Stimulated activated CD4-positive, alpha-beta T cell treated with anti-CD3 and anti-CD28 coated beads, Interleukin-4, amount 100 ng/mL, for 4 hours (primary cell): ENCODE results near the gene ADGRG1.
A peak's percentile ranks its signal among the peaks of the same experiment; 100 is the strongest.

Experiments
- DNase-seq, 2 experiments: peaks; one replicate each; pipeline ENCODE4 v3.0.0-alpha.2; 2020

The ADGRG1 gene

GRCh38 chr16:57606147-57606846 is 22.1 kb upstream of the ADGRG1 start:
- no peak for DNase-seq

- no peak for DNase-seq
Measured at GRCh38 chr16:57606847-57607501, 21.5 kb upstream of the ADGRG1 start.

- DNase-seq: no peak
Measured at GRCh38 chr16:57607676-57608461, 20.6 kb upstream of the ADGRG1 start.

GRCh38 chr16:57608462-57609113 is 19.8 kb upstream of the ADGRG1 start:
- no peak for DNase-seq

- DNase-seq: peak; percentile 19 to 56
Measured at GRCh38 chr16:57609541-57610401, 18.7 kb upstream of the ADGRG1 start.

GRCh38 chr16:57610611-57611010 is 17.8 kb upstream of the ADGRG1 start:
- DNase-seq: no peak

- DNase-seq: no peak
Measured at GRCh38 chr16:57611181-57611580, 17.2 kb upstream of the ADGRG1 start.

- DNase-seq: no peak
Measured at GRCh38 chr16:57611706-57612105, 16.7 kb upstream of the ADGRG1 start.

GRCh38 chr16:57612494-57612893 is 15.9 kb upstream of the ADGRG1 start:
- DNase-seq: no peak

GRCh38 chr16:57613514-57613913 is 14.9 kb upstream of the ADGRG1 start:
- no peak for DNase-seq

- no peak for DNase-seq
Measured at GRCh38 chr16:57614536-57614935, 13.9 kb upstream of the ADGRG1 start.

- no peak for DNase-seq
Measured at GRCh38 chr16:57614944-57615343, 13.5 kb upstream of the ADGRG1 start.

- DNase-seq: no peak
Measured at GRCh38 chr16:57615813-57616212, 12.6 kb upstream of the ADGRG1 start.

GRCh38 chr16:57616241-57616640 is 12.2 kb upstream of the ADGRG1 start:
- no peak for DNase-seq

GRCh38 chr16:57616876-57617275 is 11.6 kb upstream of the ADGRG1 start:
- no peak for DNase-seq

GRCh38 chr16:57617604-57618111 is 10.8 kb upstream of the ADGRG1 start:
- no peak for DNase-seq

GRCh38 chr16:57618296-57619132 is 9.9 kb upstream of the ADGRG1 start:
- DNase-seq: no peak

GRCh38 chr16:57619133-57619605 is 9.3 kb upstream of the ADGRG1 start:
- no peak for DNase-seq

- no peak for DNase-seq
Measured at GRCh38 chr16:57619606-57620334, 8.7 kb upstream of the ADGRG1 start.
